NCI-H2196 (cell line): ENCODE measurements around the gene SLCO1C1.

Source experiments
- DNase-seq: peaks from one replicate; lab custom pipeline; 2025; ENCODE audit not compliant: unreplicated experiment; lab: John Stamatoyannopoulos, UW

Gene SLCO1C1

GRCh38 chr12:20792971-20793370, 97.8 kb downstream of the SLCO1C1 start:
- no peak for DNase-seq

DNA sequence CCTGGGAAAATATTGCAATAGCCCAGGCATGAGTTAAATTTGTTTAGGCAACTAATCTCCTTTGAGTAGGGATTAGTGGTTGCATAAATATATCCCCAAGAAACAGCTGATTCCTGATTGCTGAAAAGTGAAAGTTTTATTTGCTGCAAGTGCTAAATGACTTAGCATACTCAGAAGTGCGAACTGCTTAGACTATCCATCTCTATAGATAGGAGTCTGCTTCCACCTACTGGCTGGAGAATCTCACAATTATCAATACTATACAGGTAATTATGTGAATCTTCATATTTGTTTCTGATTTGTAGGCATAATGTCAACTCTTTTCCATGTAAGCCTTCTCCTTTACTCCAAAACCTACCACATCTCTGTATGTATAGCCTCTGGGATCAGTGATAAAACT, 103.4 kb downstream of the SLCO1C1 start:
- DNase-seq: peak; percentile 11

- DNase-seq: no peak
These were observed 105.0 kb downstream of the SLCO1C1 start for GRCh38 chr12:20800160-20800559.

DNA sequence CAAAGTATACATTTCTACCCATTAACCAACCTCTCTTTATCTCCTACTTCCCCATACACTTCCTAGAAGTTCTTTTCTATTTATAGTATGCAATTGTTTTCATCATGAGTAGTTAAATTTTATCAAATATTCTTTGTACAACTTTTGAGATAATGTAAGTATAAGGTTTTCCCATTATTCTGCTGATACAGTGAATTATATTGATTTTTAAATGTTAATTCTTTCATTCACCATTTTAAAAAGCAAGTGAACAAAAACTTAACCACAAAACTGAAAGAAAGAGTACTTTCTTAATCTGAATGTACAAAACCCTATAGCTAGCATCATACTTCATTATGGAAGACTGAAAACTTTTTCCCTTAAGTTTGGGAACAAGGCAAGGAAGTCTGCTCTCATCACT, 105.9 kb downstream of the SLCO1C1 start:
- no peak for DNase-seq
